ENCODE results near the gene ADAMTS12.

ADAMTS12 gene

GRCh38 chr5:33753704-33754103, 138.1 kb downstream of the ADAMTS12 start:
- TF ChIP-seq GATA3 (IDR thresholded peaks at IDR 0.05; ENCODE audit: low read depth, low read length) (no peak), GATA2 (IDR thresholded peaks at IDR 0.05; ENCODE audit: low read depth, low read length) (no peak)

GRCh38 chr5:33748754-33749153, 143.0 kb downstream of the ADAMTS12 start:
- no peak for TF ChIP-seq GATA2 (IDR thresholded peaks at IDR 0.05; ENCODE audit: low read depth, low read length)
- no peak for TF ChIP-seq GATA3 (IDR thresholded peaks at IDR 0.05; ENCODE audit: low read depth, low read length)

- TF ChIP-seq GATA3 (IDR thresholded peaks at IDR 0.05; ENCODE audit: low read depth, low read length) (no peak), GATA2 (IDR thresholded peaks at IDR 0.05; ENCODE audit: low read depth, low read length) (no peak)
These were observed 146.6 kb downstream of the ADAMTS12 start for GRCh38 chr5:33745101-33745770.

GRCh38 chr5:33743099-33743498, 148.7 kb downstream of the ADAMTS12 start:
- TF ChIP-seq GATA2 (IDR thresholded peaks at IDR 0.05; ENCODE audit: low read depth, low read length) (no peak), GATA3 (IDR thresholded peaks at IDR 0.05; ENCODE audit: low read depth, low read length) (no peak)

- TF ChIP-seq GATA2 (IDR thresholded peaks at IDR 0.05; ENCODE audit: low read depth, low read length) (no peak), GATA3 (IDR thresholded peaks at IDR 0.05; ENCODE audit: low read depth, low read length) (no peak)
These were observed 149.6 kb downstream of the ADAMTS12 start for GRCh38 chr5:33742181-33742580.

- no peak for TF ChIP-seq GATA2 (IDR thresholded peaks at IDR 0.05; ENCODE audit: low read depth, low read length)
- no peak for TF ChIP-seq GATA3 (IDR thresholded peaks at IDR 0.05; ENCODE audit: low read depth, low read length)
These were observed 152.8 kb downstream of the ADAMTS12 start for GRCh38 chr5:33738967-33739366.

GRCh38 chr5:33738097-33738496, 153.7 kb downstream of the ADAMTS12 start:
- no peak for TF ChIP-seq GATA2 (IDR thresholded peaks at IDR 0.05; ENCODE audit: low read depth, low read length)
- no peak for TF ChIP-seq GATA3 (IDR thresholded peaks at IDR 0.05; ENCODE audit: low read depth, low read length)

GRCh38 chr5:33737697-33738096, 154.1 kb downstream of the ADAMTS12 start:
- no peak for TF ChIP-seq GATA3 (IDR thresholded peaks at IDR 0.05; ENCODE audit: low read depth, low read length)
- TF ChIP-seq GATA2 (IDR thresholded peaks at IDR 0.05; ENCODE audit: low read depth, low read length), result no peak

GRCh38 chr5:33737284-33737683, 154.5 kb downstream of the ADAMTS12 start:
- no peak for TF ChIP-seq GATA2 (IDR thresholded peaks at IDR 0.05; ENCODE audit: low read depth, low read length)
- no peak for TF ChIP-seq GATA3 (IDR thresholded peaks at IDR 0.05; ENCODE audit: low read depth, low read length)

GRCh38 chr5:33736510-33736909, 155.3 kb downstream of the ADAMTS12 start:
- TF ChIP-seq GATA2 (IDR thresholded peaks at IDR 0.05; ENCODE audit: low read depth, low read length), result no peak
- no peak for TF ChIP-seq GATA3 (IDR thresholded peaks at IDR 0.05; ENCODE audit: low read depth, low read length)

- TF ChIP-seq GATA2 (IDR thresholded peaks at IDR 0.05; ENCODE audit: low read depth, low read length) (no peak), GATA3 (IDR thresholded peaks at IDR 0.05; ENCODE audit: low read depth, low read length) (no peak)
These were observed 156.7 kb downstream of the ADAMTS12 start for GRCh38 chr5:33735072-33735471.

- TF ChIP-seq GATA3 (IDR thresholded peaks at IDR 0.05; ENCODE audit: low read depth, low read length), result no peak
- TF ChIP-seq GATA2 (IDR thresholded peaks at IDR 0.05; ENCODE audit: low read depth, low read length), result no peak
These were observed 157.3 kb downstream of the ADAMTS12 start for GRCh38 chr5:33734537-33734936.

- TF ChIP-seq GATA2 (IDR thresholded peaks at IDR 0.05; ENCODE audit: low read depth, low read length) (no peak), GATA3 (IDR thresholded peaks at IDR 0.05; ENCODE audit: low read depth, low read length) (no peak)
These were observed 158.6 kb downstream of the ADAMTS12 start for GRCh38 chr5:33733225-33733624.

GRCh38 chr5:33726422-33727165, 165.2 kb downstream of the ADAMTS12 start:
- TF ChIP-seq GATA2 (IDR thresholded peaks at IDR 0.05; ENCODE audit: low read depth, low read length), result no peak
- TF ChIP-seq GATA3 (IDR thresholded peaks at IDR 0.05; ENCODE audit: low read depth, low read length), result no peak

- no peak for TF ChIP-seq GATA2 (IDR thresholded peaks at IDR 0.05; ENCODE audit: low read depth, low read length)
- TF ChIP-seq GATA3 (IDR thresholded peaks at IDR 0.05; ENCODE audit: low read depth, low read length), result no peak
These were observed 166.0 kb downstream of the ADAMTS12 start for GRCh38 chr5:33725806-33726205.

Measured in SH-SY5Y (cell line).